GM21576 (cell line): ENCODE measurements around the gene AGO4.
A peak's percentile ranks its signal among the peaks of the same experiment; 100 is the strongest.

Source experiments
- ATAC-seq: cut with Tn5 transposase; IDR thresholded peaks from one replicate; pipeline ENCODE4 v1.9.1; 2021; ENCODE audit warnings: mild to moderate bottlenecking, moderate library complexity; ENCODE audit not compliant: unreplicated experiment

Gene AGO4

DNA sequence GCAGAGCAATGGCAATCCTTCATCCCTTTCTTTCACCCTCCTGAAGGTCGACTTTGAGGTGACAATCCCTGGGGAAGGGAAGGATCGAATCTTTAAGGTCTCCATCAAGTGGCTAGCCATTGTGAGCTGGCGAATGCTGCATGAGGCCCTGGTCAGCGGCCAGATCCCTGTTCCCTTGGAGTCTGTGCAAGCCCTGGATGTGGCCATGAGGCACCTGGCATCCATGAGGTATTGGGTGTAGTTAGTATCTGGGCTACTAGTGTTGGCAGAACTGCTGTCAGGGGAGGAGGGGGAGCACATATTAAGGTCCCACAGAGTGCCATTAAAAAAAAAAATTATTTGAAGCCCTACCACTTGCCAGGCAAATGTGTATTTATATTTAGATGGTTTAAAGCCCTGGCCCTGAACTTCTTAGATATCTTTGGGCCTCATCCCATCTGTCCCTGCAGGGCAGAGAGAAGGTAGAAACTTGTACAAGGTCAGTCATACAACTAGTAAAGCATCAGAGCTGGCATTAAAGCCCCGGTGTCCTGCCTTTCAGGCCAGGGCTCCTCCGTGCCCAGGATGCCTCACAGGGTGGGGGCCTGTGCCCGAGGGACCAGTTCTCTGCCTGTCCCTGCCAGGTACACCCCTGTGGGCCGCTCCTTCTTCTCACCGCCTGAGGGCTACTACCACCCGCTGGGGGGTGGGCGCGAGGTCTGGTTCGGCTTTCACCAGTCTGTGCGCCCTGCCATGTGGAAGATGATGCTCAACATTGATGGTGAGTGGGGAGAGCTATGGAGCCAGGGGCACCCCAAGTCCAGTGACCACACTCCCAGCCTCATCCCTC, 85.4 kb downstream of the AGO4 start:
- ATAC-seq, result no peak

DNA sequence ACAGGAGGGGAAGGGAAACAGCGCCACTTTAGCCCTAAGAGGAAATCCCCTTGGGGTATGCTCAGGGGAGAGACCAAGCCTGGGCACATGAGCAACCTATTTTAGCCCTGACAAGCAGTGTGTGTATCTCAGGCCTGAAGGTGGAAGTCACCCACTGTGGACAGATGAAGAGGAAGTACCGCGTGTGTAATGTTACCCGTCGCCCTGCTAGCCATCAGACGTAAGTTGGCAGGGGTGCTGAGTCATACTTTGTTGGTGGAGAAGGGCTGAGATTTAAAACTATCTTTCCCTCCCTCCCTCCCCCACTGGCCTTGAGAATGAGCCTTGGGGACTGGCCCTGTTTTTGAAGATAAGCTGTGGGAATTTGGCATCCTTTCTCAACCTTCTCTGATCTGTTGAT, 86.4 kb downstream of the AGO4 start:
- peak; percentile 75 for ATAC-seq

DNA sequence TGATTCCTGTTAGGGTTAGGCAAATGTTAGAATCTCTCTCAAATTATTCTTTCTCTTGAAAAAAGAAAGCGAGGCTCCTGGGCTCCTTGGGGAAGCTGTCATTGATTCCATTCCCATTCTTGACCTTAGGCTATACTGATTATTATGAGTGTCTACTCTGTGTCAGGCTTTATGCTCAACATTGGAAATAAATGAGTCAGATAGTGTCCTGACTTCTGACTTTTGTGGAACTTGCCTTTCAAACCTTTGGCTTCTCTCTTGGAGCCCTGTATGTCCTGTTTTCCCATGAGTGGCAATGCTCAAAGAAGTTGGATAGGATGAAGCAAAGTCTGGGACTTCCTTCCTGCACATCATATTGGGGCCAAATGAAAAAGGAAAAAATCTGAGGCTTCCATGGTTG, 86.8 kb downstream of the AGO4 start:
- no peak for ATAC-seq

DNA sequence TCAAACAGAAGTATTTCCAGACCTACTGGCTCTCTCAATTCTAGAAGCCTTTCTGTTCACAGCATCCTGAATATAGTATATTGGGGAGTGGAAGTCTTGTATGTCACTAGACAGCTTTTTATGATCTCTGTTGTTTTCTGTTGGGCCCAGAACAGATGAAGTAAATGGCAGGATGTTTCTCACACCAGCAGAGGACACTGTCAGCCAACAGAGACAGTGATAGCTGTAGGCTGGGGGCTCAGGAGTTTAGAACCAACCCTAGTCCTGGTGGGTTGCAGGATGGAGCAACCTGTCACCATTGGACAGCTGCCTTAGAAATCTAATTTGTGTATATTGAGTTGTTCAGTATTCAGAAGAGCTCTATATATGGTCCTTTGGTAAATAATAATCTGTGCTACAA, 92.1 kb downstream of the AGO4 start:
- no peak for ATAC-seq

DNA sequence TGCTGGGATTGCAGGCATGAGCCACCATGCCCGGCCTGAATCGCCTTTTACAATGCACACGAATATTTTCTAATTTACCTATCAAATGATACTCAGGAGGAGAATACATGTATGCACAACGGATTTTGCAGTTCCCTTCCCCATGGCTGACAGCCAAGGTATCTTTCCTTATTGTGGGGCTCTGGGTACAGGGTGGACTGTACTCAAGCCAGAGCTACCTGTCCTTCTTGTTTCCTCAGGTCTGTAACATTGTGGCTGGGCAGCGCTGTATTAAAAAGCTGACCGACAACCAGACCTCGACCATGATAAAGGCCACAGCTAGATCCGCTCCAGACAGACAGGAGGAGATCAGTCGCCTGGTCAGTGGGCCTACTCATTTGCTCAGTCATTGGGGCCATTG, 93.4 kb downstream of the AGO4 start:
- ATAC-seq, result no peak

DNA sequence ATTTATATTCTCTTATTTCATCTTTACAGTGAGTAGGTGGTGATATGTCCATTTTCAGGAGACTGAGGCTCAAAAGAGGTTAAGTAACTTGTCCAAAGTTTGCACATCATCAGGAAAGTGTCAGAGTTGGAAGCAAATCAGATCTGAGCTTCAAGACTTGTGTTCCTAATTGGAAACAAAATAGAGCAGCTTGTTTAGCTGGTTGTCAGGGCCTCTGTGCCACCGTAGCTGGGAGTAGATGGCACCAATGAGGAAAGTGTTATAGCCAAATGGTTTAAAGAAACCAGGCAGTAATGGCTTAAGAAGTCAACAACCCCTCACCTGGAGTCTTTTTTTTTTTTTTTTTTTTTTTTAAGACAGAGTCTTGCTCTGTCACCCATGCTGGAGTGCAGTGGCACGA, 94.9 kb downstream of the AGO4 start:
- no peak for ATAC-seq
